NB4 (cell line): ENCODE results near the gene RIT2.

Source experiments
- CTCF ChIP-seq: IDR thresholded peaks from one replicate; pipeline ENCODE4 v1.5.1; 2012; ENCODE audit warnings: low read depth, low read length
- POLR2A ChIP-seq: IDR thresholded peaks from 2 replicates; pipeline ENCODE4 v1.6.1; 2011; ENCODE audit warnings: mild to moderate bottlenecking; ENCODE audit not compliant: insufficient read length; ENCODE audit errors: extremely low read depth

- TF ChIP-seq POLR2A (no peak), CTCF (no peak)
Observed at GRCh38 chr18:43017622-43018021, 97.9 kb downstream of the RIT2 start.
